Measurements from ENCODE around the gene CAMK1.

DNA sequence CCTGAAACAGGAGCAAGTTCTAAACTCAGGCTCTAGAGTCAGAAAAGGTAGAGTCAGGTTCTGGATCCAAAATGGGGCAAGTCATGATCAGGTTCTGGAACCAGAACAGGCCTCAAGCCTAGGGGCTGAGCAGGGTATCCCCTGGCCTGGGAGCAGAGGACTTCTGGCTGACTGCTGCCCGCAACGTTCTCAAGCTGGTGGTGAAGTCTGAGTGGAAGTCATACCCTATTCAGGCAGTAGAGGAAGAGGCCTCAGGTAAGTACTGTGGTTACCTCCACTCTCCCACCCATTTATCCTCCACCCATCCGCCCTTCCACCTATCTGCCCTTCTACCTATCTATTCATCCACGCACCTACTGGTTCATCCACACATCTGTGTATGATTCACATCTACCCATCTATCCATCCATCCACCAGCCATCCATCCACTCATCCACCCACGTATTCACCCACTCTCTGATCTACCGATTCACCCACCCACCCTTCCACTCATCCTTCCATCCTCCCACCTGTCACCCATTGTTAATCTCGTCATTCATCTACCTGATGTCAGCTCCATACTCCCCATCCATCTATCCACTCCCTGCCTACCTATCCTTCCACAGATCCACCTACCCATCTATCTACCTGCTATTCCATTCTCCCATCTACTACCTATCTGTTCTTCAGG lies 49.1 kb upstream of the CAMK1 start:
- TF ChIP-seq, protein P1, sequence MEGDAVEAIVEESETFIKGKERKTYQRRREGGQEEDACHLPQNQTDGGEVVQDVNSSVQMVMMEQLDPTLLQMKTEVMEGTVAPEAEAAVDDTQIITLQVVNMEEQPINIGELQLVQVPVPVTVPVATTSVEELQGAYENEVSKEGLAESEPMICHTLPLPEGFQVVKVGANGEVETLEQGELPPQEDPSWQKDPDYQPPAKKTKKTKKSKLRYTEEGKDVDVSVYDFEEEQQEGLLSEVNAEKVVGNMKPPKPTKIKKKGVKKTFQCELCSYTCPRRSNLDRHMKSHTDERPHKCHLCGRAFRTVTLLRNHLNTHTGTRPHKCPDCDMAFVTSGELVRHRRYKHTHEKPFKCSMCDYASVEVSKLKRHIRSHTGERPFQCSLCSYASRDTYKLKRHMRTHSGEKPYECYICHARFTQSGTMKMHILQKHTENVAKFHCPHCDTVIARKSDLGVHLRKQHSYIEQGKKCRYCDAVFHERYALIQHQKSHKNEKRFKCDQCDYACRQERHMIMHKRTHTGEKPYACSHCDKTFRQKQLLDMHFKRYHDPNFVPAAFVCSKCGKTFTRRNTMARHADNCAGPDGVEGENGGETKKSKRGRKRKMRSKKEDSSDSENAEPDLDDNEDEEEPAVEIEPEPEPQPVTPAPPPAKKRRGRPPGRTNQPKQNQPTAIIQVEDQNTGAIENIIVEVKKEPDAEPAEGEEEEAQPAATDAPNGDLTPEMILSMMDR (IDR thresholded peaks at IDR 0.05; ENCODE audit: insufficient read depth, low read length) = no peak
- TF ChIP-seq POLR2AphosphoS5 (IDR thresholded peaks at IDR 0.05; ENCODE audit: low read depth) (no peak), GABPA (IDR thresholded peaks at IDR 0.05; ENCODE audit: low read depth) (no peak)
- TF ChIP-seq, protein P2, sequence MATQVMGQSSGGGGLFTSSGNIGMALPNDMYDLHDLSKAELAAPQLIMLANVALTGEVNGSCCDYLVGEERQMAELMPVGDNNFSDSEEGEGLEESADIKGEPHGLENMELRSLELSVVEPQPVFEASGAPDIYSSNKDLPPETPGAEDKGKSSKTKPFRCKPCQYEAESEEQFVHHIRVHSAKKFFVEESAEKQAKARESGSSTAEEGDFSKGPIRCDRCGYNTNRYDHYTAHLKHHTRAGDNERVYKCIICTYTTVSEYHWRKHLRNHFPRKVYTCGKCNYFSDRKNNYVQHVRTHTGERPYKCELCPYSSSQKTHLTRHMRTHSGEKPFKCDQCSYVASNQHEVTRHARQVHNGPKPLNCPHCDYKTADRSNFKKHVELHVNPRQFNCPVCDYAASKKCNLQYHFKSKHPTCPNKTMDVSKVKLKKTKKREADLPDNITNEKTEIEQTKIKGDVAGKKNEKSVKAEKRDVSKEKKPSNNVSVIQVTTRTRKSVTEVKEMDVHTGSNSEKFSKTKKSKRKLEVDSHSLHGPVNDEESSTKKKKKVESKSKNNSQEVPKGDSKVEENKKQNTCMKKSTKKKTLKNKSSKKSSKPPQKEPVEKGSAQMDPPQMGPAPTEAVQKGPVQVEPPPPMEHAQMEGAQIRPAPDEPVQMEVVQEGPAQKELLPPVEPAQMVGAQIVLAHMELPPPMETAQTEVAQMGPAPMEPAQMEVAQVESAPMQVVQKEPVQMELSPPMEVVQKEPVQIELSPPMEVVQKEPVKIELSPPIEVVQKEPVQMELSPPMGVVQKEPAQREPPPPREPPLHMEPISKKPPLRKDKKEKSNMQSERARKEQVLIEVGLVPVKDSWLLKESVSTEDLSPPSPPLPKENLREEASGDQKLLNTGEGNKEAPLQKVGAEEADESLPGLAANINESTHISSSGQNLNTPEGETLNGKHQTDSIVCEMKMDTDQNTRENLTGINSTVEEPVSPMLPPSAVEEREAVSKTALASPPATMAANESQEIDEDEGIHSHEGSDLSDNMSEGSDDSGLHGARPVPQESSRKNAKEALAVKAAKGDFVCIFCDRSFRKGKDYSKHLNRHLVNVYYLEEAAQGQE (IDR thresholded peaks at IDR 0.05; ENCODE audit: insufficient replicate concordance, low read depth) = no peak
